ENCODE measurements around the gene SMC2. TPM values are rescaled to one million over a fixed set of nuclear protein-coding genes. Genes with fewer than 3 reads are reported as not detected.

The SMC2 gene
- total and polyA plus RNA-seq, 8 donors = 0.68 to 4.4 (median 2.2) TPM

- Histone ChIP-seq H3K4me3 (no peak overlapping the region), H3K27ac (no peak overlapping the region), H3K4me1 (peaks cover 0 to 18% (median 8%) of the 10 kb centered on the region in 3 donors), H3K36me3 (no peaks in the 10 kb centered on the region), H3K9me3 (no peaks in the 10 kb centered on the region), H3K27me3 (no peaks in the 10 kb centered on the region)
- no peak for TF ChIP-seq CTCF (IDR thresholded peaks at IDR 0.05)
- intact Hi-C loops (cut with DNase I) = no loop called here
- no peak for DNase-seq
- no peak for FAIRE-seq
- no peak for ATAC-seq
These were observed 15.5 kb upstream of the SMC2 start for GRCh38 chr9:104078596-104078995.

DNA sequence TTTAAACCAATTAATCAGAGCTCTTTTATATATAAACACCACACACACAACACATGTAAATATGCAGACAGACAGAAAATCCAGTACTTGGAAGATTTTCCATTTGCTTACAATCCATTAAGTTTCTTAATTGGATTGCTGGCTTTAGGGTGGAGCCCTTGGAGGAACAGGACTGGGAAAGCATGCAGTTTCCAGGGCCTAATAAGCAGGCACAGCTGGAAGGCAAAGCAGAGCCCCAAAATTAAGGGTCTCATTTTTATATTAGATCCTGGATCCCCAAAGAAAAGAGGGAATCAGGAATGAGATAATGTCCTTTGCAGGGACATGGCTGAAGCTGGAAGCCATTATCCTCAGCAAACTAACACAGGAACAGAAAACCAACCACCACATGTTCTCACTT is 13.1 kb upstream of the SMC2 start:
- Histone ChIP-seq H3K27me3 (no peaks in the 10 kb centered on the region), H3K4me1 (no peaks in the 10 kb centered on the region), H3K36me3 (no peaks in the 10 kb centered on the region), H3K9me3 (no peaks in the 10 kb centered on the region), H3K27ac (no peak overlapping the region), H3K4me3 (no peak overlapping the region)
- no peak for FAIRE-seq
- TF ChIP-seq CTCF (IDR thresholded peaks at IDR 0.05) = no peak
- intact Hi-C loops (cut with DNase I) = no loop called here
- ATAC-seq = no peak
- no peak for DNase-seq

- H3K27ac ChIP-seq = no peak overlapping the region
- 81 to 97% methylated on average over 1 of the region's 1 CpG for WGBS, 2 donors
- ATAC-seq = no peak
- no peaks in the 10 kb centered on the region for H3K27me3 ChIP-seq
- TF ChIP-seq CTCF (IDR thresholded peaks at IDR 0.05) = no peak
- no peaks in the 10 kb centered on the region for H3K4me1 ChIP-seq
- no peak for DNase-seq
- intact Hi-C loops (cut with DNase I) = no loop called here
- no peaks in the 10 kb centered on the region for H3K9me3 ChIP-seq
- H3K36me3 ChIP-seq = no peaks in the 10 kb centered on the region
- FAIRE-seq = no peak
- no peak overlapping the region for H3K4me3 ChIP-seq
These were observed 11.9 kb upstream of the SMC2 start for GRCh38 chr9:104082168-104082567.

- Histone ChIP-seq H3K4me1 (no peaks in the 10 kb centered on the region), H3K9me3 (no peaks in the 10 kb centered on the region), H3K36me3 (no peaks in the 10 kb centered on the region), H3K4me3 (no peak overlapping the region), H3K27me3 (no peaks in the 10 kb centered on the region), H3K27ac (no peak overlapping the region)
- 37 to 55% methylated on average over 1 of the region's 1 CpG for WGBS, 2 donors
- intact Hi-C loops (cut with DNase I) = no loop called here
- TF ChIP-seq CTCF (IDR thresholded peaks at IDR 0.05) = no peak
- ATAC-seq (no peak), DNase-seq (no peak), FAIRE-seq (no peak)
These were observed 8.6 kb upstream of the SMC2 start for GRCh38 chr9:104085525-104085924.

DNA sequence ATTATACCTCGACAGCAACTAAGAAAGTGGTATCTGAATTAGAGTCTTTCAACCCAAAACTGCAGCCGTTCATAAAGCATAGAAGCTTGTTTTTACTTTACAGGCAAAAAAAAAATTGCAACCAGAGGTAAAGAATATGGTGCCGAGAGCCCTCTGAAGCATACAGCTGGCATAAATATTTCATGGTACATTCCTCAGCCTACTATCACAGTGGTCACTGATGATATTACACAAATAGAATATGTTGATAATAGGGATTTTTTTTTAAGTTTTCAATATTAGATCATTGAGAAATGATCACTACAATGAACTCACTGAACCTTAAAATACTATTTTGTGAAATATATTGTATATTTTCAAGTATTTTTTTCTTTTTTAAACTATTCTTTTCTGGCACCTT is 6.2 kb upstream of the SMC2 start:
- 71 to 77% methylated on average over 3 of the region's 3 CpGs for WGBS, 2 donors
- Histone ChIP-seq H3K36me3 (no peaks in the 10 kb centered on the region), H3K4me3 (no peak overlapping the region), H3K27me3 (no peaks in the 10 kb centered on the region), H3K4me1 (peaks cover 0 to 7% (median 6%) of the 10 kb centered on the region in 3 donors), H3K27ac (no peak overlapping the region), H3K9me3 (no peaks in the 10 kb centered on the region)
- no peak for TF ChIP-seq CTCF (IDR thresholded peaks at IDR 0.05)
- no peak for DNase-seq
- intact Hi-C loops (cut with DNase I) = no loop called here
- no peak for ATAC-seq
- FAIRE-seq = no peak
